Motor neuron (in vitro differentiated cells): ENCODE results near the gene AOPEP. TPM values are rescaled to one million over a fixed set of nuclear protein-coding genes. Genes with fewer than 3 reads are reported as not detected.

Experiments used
- ATAC-seq, 8 experiments: fragments of 200-7000 bp; cut with Tn5 transposase; replicated peaks in 6 of 8; 2 replicates each; pipeline ENCODE4 v1.8.0; 2021; ENCODE audit warnings: mild to moderate bottlenecking in 8 of 8, moderate library complexity in 8 of 8
- H3K27ac ChIP-seq, 2 donors: fragments of 250-450 bp; sonication (Bioruptor Pico); 2 replicates each; pipeline ENCODE4 v1.9.0; 2021; ENCODE audit warnings: antibody characterized with exemption in 2 of 2, mild to moderate bottlenecking in 2 of 2, moderate library complexity in 1 of 2
- H3K4me1 ChIP-seq, 2 donors: fragments of 250-450 bp; sonication (Bioruptor Pico); replicated peaks in 1 of 2; 2 replicates each; pipeline ENCODE4 v1.6.1; 2021; ENCODE audit warnings: antibody characterized with exemption in 2 of 2, mild to moderate bottlenecking in 2 of 2, moderate library complexity in 1 of 2
- H3K4me3 ChIP-seq, 5 donors: fragments of 250-450 bp; sonication (Bioruptor Pico); 2 replicates each; pipeline ENCODE4 v1.9.0; 2021; ENCODE audit warnings: antibody characterized with exemption in 5 of 5, mild to moderate bottlenecking in 5 of 5, moderate library complexity in 4 of 5
- WGBS, 10 experiments: fragments of 450-650 bp; shearing (Covaris generic); methylation state at CpG; one replicate each; pipeline ENCODE4 v1.0.0; 2022; 5-methylcytosine and 5-hydroxymethylcytosine counted together
- in situ Hi-C, 9 experiments: fragments of 400-800 bp; cut with MboI; loops; one replicate each; pipeline ENCODE4 v1.15.0; 2021; ENCODE audit warnings: low sequenced_read_pairs in 9 of 9, low pct_unique_long_range_greater_than_20kb in 2 of 9; ENCODE audit not compliant: unreplicated experiment in 9 of 9
- total RNA-seq, 8 experiments: library from RNA; unstranded; fragments of 300-600 nt; gene quantifications; 2 replicates each; pipeline versions ENCODE4 v1.2.3 to v1.2.4, GENCODE V29; 2022

AOPEP gene
- total RNA-seq, 8 experiments from 2014 or later = 8.0 to 152 (median 16.8) TPM

DNA sequence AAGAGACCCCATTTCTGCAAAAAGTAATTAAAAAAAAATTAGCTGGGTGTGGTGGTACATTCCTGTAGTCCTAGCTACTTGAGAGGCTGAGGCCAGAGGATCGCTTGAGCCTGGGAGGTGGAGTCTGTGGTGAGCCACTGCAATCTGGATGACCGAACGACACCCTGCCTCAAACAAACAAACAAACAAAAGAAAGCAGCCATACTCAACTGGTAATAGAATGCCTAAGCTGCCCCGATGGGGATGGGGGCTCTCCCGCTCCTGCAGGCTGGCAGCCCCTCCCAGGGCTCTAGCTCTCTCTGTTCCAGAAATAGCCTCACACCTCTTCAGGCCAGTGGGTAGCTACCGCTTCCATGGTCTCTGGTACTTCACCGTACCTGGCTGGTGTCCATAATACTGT, 349.2 kb downstream of the AOPEP start:
- Histone ChIP-seq H3K27ac (no peak overlapping the region), H3K4me3 (no peak overlapping the region), H3K4me1 (peaks cover 6 to 10% of the 10 kb centered on the region in 2 donors)
- ATAC-seq = no peak
- WGBS, 10 experiments = 20 to 100% (median 81%) methylated on average over 1 to 5 of the region's 7 CpGs; no CpG with 5 or more reads in 4 of the 10 experiments
- in situ Hi-C loops = loop anchor here in 1 of 9 experiments (25.0 kb wide), 1 partner anchor 88 kb away; no protein-coding TSS in a partner anchor

DNA sequence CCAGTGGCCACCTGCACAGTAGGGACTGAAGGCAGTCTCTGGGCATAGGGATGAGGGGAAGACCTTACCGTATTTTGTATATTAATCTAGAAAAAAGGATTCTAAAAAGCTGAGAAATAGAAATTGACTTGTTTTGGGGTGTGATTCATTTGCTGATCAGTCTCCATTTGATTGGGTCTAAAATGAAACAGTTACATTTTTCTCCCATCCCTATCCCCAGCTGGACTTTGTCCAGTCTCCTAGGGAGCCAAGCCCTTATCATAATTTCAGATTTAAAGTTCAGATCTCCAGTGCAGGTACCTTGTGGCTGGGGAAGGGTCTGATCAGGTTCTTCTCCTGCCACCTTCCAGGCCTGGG, 350.2 kb downstream of the AOPEP start:
- no peak for ATAC-seq
- Histone ChIP-seq H3K27ac (no peak overlapping the region), H3K4me3 (no peak overlapping the region), H3K4me1 (peaks cover 6 to 10% of the 10 kb centered on the region in 2 donors)
- WGBS, 10 experiments = 25 to 100% (median 86%) methylated on average over 1 of the region's 1 CpG; no CpG with 5 or more reads in 3 of the 10 experiments
- in situ Hi-C loops = loop anchor here in 1 of 9 experiments (25.0 kb wide), 1 partner anchor 89 kb away; no protein-coding TSS in a partner anchor

DNA sequence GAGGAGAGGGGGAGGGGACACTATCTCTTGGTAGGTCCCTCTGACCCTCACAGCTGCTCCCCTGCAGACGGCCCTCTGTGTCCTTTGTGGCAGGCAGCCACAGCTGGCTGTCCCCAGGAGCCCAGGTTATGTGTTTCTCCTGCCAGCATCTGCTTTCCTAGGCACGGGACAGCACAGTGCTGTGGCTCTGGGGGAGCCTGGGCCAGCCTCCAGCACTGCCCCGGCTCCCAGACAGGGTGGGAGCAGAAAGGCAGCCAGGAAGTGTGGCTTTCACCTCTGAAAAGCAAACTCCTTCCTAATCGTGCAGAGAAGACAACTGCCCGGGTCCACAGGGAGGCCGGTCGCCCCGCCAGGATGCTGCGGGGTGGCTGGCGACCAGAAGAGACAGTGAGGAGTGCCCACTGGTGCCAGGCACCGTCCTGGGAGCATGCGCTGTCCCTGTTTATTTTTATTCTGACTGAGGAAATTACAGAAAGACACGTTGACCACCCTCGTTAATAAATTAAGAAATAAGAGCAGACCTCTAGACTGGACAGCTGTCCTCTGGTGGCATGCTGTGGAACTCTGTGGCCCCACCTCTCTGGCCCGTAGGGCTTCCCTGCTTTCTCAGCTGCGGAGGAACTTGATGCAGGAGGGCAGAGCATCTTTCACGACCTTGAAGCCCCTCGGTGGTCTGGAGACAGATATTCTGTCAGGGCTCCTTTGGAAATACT, 350.7 kb downstream of the AOPEP start:
- WGBS, 10 experiments = 60 to 100% (median 90%) methylated on average over 1 to 10 of the region's 18 CpGs; no CpG with 5 or more reads in 3 of the 10 experiments
- no peak for ATAC-seq
- no peak overlapping the region for H3K4me3 ChIP-seq
- in situ Hi-C loops = loop anchor here in 1 of 9 experiments (25.0 kb wide), 1 partner anchor 90 kb away; no protein-coding TSS in a partner anchor
- H3K27ac ChIP-seq = no peak overlapping the region
- H3K4me1 ChIP-seq = peaks cover 6 to 10% of the 10 kb centered on the region in 2 donors

DNA sequence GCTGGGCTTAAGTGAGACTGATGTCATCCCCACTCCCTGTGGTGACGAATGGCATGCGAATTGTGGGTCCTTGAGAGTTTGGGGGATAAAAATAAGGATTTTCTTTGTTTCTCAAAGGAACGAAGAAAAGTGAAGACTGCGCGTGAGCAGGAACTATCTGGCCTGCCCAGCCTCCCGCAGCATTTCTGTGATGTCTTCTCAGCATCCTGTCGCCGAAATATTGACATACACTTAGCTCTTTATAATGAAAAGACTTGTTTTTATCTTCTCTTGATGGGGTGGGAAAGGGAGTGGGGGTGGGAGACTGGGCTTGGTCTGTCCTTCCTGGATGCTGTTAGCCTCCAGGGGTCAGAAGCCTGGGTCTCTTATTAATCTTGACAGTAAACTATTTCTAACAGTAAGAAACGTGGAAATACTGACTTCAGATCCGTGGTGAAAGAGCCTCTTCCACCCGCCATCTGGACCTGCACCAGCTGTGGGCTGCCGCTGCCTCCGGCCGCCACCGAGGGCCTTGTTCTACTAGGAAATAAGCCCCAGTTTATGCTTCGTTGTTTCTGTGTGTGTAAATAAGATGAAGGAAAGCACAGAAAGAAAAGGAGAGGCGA, 351.4 kb downstream of the AOPEP start:
- WGBS, 10 experiments = 55 to 97% (median 83%) methylated on average over 2 to 11 of the region's 17 CpGs; no CpG with 5 or more reads in 3 of the 10 experiments
- no peak for ATAC-seq
- H3K27ac ChIP-seq = no peak overlapping the region
- in situ Hi-C loops = loop anchor here in 1 of 9 experiments (25.0 kb wide), 1 partner anchor 91 kb away; no protein-coding TSS in a partner anchor
- H3K4me3 ChIP-seq = no peak overlapping the region
- peaks cover 6 to 10% of the 10 kb centered on the region in 2 donors for H3K4me1 ChIP-seq

DNA sequence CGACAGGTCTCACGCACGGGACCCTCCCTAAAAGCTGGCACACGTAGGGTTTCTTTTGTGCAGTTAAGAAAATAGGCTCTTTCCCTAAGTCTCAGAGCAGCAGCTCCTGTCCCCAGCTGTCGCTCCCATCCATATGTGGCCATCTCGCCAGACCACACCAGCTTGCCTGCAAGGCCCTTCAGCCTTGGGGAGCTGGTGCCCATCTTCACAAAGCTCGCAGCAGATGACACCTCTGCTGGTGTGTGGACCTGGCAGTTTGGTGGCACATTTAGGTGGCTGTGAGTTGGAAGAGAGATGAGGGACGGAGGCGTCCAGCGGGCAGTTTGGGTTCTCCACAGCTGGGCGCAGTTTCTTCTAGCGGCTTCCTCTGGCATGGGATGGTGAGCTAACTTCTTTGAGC, 352.0 kb downstream of the AOPEP start:
- Histone ChIP-seq H3K4me1 (peaks cover 6 to 10% of the 10 kb centered on the region in 2 donors), H3K4me3 (no peak overlapping the region), H3K27ac (no peak overlapping the region)

DNA sequence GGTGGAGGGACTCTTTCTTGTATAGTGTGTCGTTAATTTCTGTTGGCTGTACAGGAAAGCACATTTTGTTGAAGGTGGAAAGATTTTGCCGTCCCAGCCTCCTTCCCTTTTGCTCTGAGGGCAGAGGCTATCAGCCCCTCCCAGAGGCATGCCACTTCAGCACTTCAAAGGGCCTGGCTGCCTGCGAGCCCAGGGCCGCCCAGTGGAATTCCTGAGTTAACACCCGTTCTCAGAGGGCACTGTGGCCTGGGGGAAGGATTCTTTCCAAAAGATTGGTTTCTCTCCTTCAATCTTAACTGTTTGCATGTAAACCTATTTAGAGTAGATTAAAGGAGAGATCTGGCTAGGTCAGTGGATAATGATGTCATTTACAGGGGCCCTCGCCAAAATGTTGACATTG, 352.4 kb downstream of the AOPEP start:
- peak in 3 of 8 experiments; percentile 43 to 80 (median 73) for ATAC-seq
- in situ Hi-C loops = loop anchor here in 1 of 9 experiments (25.0 kb wide), 1 partner anchor 92 kb away; no protein-coding TSS in a partner anchor
- Histone ChIP-seq H3K4me1 (peaks cover 6 to 10% of the 10 kb centered on the region in 2 donors), H3K4me3 (no peak overlapping the region), H3K27ac (no peak overlapping the region)
- WGBS, 10 experiments = 17 to 100% (median 75%) methylated on average over 1 to 6 of the region's 6 CpGs; no CpG with 5 or more reads in 1 of the 10 experiments

More for the DNA sequence above, 352.0 kb downstream of the AOPEP start:
- WGBS, 10 experiments = 55 to 100% (median 92%) methylated on average over 1 to 8 of the region's 12 CpGs; no CpG with 5 or more reads in 1 of the 10 experiments
- no peak for ATAC-seq
- in situ Hi-C loops = loop anchor here in 1 of 9 experiments (25.0 kb wide), 1 partner anchor 91 kb away; no protein-coding TSS in a partner anchor

DNA sequence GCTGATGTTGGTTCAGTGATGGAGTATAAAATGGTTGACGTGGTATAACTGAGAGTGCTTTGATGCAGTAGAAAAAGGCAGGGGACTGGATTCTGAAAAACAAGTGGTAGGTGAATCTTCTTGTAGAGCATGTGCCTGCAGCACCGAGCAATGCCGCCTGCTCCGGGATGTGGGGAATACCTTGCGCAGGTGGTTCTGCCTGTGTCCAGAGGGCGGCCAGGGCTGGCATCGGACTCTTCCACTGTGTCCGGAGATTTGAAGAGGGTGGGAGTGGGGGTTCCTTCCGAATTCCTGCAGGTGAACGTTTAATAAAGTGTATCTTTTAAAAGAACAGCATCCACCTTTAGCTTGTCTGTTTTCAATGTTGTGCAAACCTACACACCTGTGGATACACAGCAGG, 353.0 kb downstream of the AOPEP start:
- no peak for ATAC-seq
- Histone ChIP-seq H3K4me3 (no peak overlapping the region), H3K4me1 (peaks cover 6 to 10% of the 10 kb centered on the region in 2 donors), H3K27ac (no peak overlapping the region)
- in situ Hi-C loops = loop anchor here in 1 of 9 experiments (25.0 kb wide), 1 partner anchor 92 kb away; no protein-coding TSS in a partner anchor
- 90 to 100% (median 98%) methylated on average over 1 to 9 of the region's 10 CpGs; no CpG with 5 or more reads in 4 of the 10 experiments for WGBS, 10 experiments

DNA sequence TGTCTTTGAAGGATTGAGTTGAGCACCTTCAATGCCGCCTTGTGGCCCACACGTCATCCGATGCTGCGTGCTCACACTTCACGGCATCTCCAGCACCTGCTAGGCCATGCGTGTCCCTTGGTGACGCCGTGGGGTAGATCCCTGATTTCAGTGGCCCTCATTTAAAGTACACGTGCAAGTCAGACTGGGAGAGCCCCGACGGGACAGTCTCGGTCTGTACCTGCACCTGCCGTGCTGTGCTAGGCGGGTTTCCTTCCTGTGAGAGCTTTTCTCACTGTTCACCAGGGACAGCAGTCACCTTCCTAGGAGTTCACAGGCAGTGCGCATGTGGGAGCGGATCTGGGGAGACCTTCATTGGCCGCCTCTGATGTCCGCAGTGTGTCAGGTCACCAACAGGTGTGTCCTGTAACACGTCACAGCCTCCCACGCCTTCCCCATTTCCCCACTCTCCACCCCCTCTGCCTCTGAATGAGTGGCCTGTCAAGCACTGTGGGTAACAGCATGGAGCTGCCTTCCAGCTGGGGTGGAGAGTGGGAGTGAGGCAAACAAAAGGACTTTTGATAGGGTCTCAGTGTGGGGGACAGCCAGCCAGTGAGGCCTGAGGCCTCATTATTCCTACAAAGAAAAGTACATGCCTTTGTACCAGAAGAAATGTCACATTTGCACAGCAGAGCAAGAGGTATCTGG, 354.6 kb downstream of the AOPEP start:
- Histone ChIP-seq H3K27ac (no peak overlapping the region), H3K4me1 (peaks cover 6 to 10% of the 10 kb centered on the region in 2 donors), H3K4me3 (no peak overlapping the region)
- in situ Hi-C loops = loop anchor here in 1 of 9 experiments (25.0 kb wide), 1 partner anchor 94 kb away; no protein-coding TSS in a partner anchor
- no peak for ATAC-seq
- WGBS, 10 experiments = 87 to 100% (median 96%) methylated on average over 2 to 11 of the region's 20 CpGs; no CpG with 5 or more reads in 4 of the 10 experiments

DNA sequence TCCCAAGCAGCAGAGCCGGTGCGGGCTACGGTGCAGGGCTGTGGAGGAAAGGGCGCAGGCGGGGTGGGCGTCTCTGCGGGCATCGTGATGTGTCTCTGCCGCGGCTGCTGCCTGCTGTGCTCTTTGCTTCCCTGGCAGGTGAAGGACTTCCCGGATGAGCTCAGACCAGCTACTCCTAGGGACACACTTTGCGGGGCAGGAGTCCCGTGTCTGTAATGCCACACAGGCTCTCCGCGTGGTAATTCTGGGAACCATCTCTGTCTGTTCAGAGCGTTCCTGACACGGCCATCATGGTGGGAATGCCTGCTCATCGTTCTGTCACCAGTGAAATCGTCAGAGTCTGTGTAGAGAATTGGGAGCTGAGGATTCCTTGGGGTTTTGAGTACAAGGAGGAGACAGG, 355.5 kb downstream of the AOPEP start:
- in situ Hi-C loops = loop anchor here in 1 of 9 experiments (25.0 kb wide), 1 partner anchor 95 kb away; no protein-coding TSS in a partner anchor
- Histone ChIP-seq H3K4me3 (no peak overlapping the region), H3K27ac (no peak overlapping the region), H3K4me1 (peaks cover 6 to 7% of the 10 kb centered on the region in 2 donors)
- ATAC-seq = no peak
- 88 to 100% (median 97%) methylated on average over 2 to 13 of the region's 19 CpGs; no CpG with 5 or more reads in 6 of the 10 experiments for WGBS, 10 experiments

DNA sequence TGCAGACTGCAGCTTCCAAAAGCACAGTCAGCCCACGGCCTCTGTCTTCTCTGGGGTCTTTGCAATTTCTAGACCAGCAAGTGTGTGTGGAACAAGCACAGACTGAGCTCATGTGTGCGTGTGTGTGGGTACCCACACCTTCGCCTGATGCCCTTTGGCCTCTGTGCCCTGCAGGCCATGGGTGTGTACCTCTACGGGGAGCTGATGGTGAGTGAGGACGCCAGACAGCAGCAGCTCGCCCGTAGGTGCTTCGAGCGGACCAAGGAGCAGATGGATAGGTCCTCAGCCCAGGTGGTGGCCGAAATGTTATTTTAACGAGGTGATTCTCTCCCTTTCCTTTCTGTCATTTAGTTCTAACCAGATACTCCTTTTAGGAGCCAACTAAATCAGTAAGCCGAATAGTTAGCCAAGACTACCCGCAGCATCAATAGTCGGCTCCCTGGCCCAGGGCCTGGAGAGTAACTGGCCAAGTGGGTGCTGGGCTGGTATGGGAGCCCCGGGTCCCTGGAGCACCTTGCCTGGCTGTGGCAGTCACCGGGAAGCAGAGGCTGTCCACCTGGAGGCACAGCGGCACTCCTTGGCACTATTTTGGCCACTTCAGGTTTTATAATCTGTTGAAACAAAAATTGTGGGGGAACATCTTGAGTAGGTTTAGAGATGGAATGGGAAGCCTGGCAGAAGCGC, 356.0 kb downstream of the AOPEP start:
- ATAC-seq = no peak
- in situ Hi-C loops = loop anchor here in 1 of 9 experiments (25.0 kb wide), 1 partner anchor 95 kb away; no protein-coding TSS in a partner anchor
- peaks cover 1 to 2% of the 10 kb centered on the region in 2 donors for H3K4me1 ChIP-seq
- H3K4me3 ChIP-seq = no peak overlapping the region
- 75 to 100% (median 91%) methylated on average over 1 to 6 of the region's 18 CpGs; no CpG with 5 or more reads in 3 of the 10 experiments for whole genome bisulfite sequencing, 10 experiments
- no peak overlapping the region for H3K27ac ChIP-seq

DNA sequence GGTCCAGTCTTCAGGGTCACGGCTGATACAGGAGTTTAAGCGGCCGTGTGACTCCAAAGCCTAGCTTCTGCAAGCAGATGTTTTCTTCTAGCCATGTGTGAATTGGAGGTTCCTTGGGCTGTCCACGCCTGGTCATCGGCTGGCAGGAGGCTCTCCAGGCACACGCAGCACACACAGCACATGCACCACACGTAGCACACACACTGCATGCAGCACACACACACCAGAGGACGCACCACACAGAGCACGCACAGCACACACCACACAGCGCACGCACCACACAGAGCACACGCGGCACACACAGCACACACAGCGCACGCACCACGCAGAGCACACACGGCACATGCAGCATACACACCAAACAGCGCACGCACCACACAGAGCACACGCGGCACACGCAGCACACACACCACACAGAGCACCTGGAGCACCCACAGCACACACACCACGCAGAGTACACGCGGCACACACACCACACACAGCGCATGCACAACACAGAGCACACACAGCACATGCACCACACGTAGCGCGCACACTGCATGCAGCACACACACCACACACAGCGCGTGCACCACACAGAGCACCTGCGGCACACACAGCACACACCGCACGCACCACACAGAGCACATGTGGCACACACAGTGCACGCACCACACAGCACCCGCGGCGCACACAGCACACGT, 356.7 kb downstream of the AOPEP start:
- 80 to 100% (median 96%) methylated on average over 1 to 19 of the region's 39 CpGs; no CpG with 5 or more reads in 6 of the 10 experiments for WGBS, 10 experiments
- no peak overlapping the region for H3K27ac ChIP-seq
- in situ Hi-C loops = loop anchor here in 1 of 9 experiments (25.0 kb wide), 1 partner anchor 96 kb away; no protein-coding TSS in a partner anchor
- no peak overlapping the region for H3K4me3 ChIP-seq
- H3K4me1 ChIP-seq = no peaks in the 10 kb centered on the region
- no peak for ATAC-seq
